K562 (cell line): Measurements from ENCODE around the gene ATP2A2. TPM values are rescaled to one million over a fixed set of nuclear protein-coding genes. Genes with fewer than 3 reads are reported as not detected.
"Not testable (repeated sequence)": the region's sequence is repeated elsewhere in the genome, so short reads cannot be mapped to it uniquely, and the experiment has no call there.

Experiments
- ATAC-seq: fragments of 200-7000 bp; cut with Tn5 transposase; 3 replicates; pipeline ENCODE4 v1.9.1; 2020; ENCODE audit warnings: moderate library complexity
- BruUV-seq: library from RNA; stranded (reverse); fragments of 400-500 nt; replicated peaks from 2 replicates; lab custom pipeline; 2021; lab: Mats Ljungman, UMichigan
- CTCF ChIA-PET: fragments of 300-600 bp; formaldehyde crosslinking; extraction: SDS; loops from one replicate; lab custom pipeline; 2021; ENCODE audit warnings: low intra/inter-chr PET ratio; lab: Yijun Ruan, JAX
- POLR2A ChIA-PET: fragments of 300-600, 350-650 bp; sonication (Branson Sonifier 250); formaldehyde crosslinking; extraction: SDS; loops from one replicate; lab custom pipeline; 2021; ENCODE audit warnings: antibody characterized with exemption, inconsistent platforms; lab: Yijun Ruan, JAX
- DNase-seq, 4 experiments: peaks; one replicate each; pipeline versions ENCODE4 v3.0.0 to v3.0.0-alpha.2; 2011 to 2018; ENCODE audit warnings: low spot score in 3 of 4, mixed read lengths in 3 of 4; ENCODE audit errors: extremely low read depth in 1 of 4
- FAIRE-seq: peaks from 2 replicates; lab custom pipeline; 2011; peaks lifted over from hg19 to GRCh38; lab: Jason Lieb, UNC
- H2AFZ ChIP-seq: 2 replicates; pipeline ENCODE4 v1.6.0; 2011; ENCODE audit warnings: low read depth, low read length, control low read depth, inconsistent platforms
- H3K27ac ChIP-seq: fragments of 200-600 bp; 3 replicates; pipeline ENCODE4 v1.8.0; 2011; ENCODE audit warnings: low read depth, mild to moderate bottlenecking, control low read depth, inconsistent platforms, low read length, moderate library complexity, mixed read lengths; ENCODE audit errors: extremely low read depth
- H3K27me3 ChIP-seq, 2 experiments: fragments of 300-600 bp in 1 of 2; 2 replicates in 1 of 2; 3 replicates in 1 of 2; pipeline versions ENCODE4 v1.6.0 to v1.8.0; 2011; ENCODE audit warnings: inconsistent platforms in 2 of 2, low read length in 2 of 2, mild to moderate bottlenecking in 1 of 2, mixed read lengths in 1 of 2, moderate library complexity in 1 of 2; ENCODE audit not compliant: control insufficient read depth in 2 of 2, insufficient read depth in 2 of 2
- H3K36me3 ChIP-seq: fragments of 300-600 bp; 3 replicates; pipeline ENCODE4 v1.8.0; 2011; ENCODE audit warnings: mild to moderate bottlenecking, low read length, inconsistent platforms; ENCODE audit not compliant: control insufficient read depth, insufficient read depth
- H3K4me1 ChIP-seq, 2 experiments: fragments of 200-600 bp in 1 of 2; replicated peaks in 1 of 2; 2 replicates in 1 of 2; 3 replicates in 1 of 2; pipeline versions ENCODE4 v1.5.1 to v1.8.0; 2011; ENCODE audit warnings: inconsistent platforms in 2 of 2, low read length in 2 of 2, mild to moderate bottlenecking in 1 of 2, mixed read lengths in 1 of 2, moderate library complexity in 1 of 2; ENCODE audit not compliant: control insufficient read depth in 2 of 2, insufficient read depth in 2 of 2
- H3K4me2 ChIP-seq: 2 replicates; pipeline ENCODE4 v1.6.1; 2011; ENCODE audit warnings: low read length, control low read depth, inconsistent platforms, mixed read lengths; ENCODE audit not compliant: insufficient read depth
- H3K4me3 ChIP-seq: fragments of 200-600 bp; sonication (generic), shearing (Covaris generic); 2 replicates; pipeline ENCODE4 v1.5.1; 2016; ENCODE audit warnings: control low read depth, inconsistent platforms
- H3K79me2 ChIP-seq: fragments of 200-600 bp; 3 replicates; pipeline ENCODE4 v1.8.0; 2011; ENCODE audit warnings: low read length, inconsistent platforms; ENCODE audit not compliant: control insufficient read depth, insufficient read depth
- H3K9ac ChIP-seq, 2 experiments: 2 replicates each; pipeline versions ENCODE4 v1.6.0 to v1.6.1; 2011; ENCODE audit warnings: low read depth in 2 of 2, low read length in 2 of 2, control low read depth in 1 of 2, inconsistent platforms in 1 of 2, mild to moderate bottlenecking in 1 of 2, mixed read lengths in 1 of 2; ENCODE audit not compliant: insufficient read depth in 1 of 2
- H3K9me1 ChIP-seq: one replicate; pipeline ENCODE4 v1.6.0; 2011; ENCODE audit warnings: inconsistent platforms, mild to moderate bottlenecking, low read length, moderate library complexity; ENCODE audit not compliant: control insufficient read depth, insufficient read depth
- H3K9me3 ChIP-seq: replicated peaks from 2 replicates; pipeline ENCODE4 v1.5.1; 2011; ENCODE audit warnings: low read depth, low read length, inconsistent platforms; ENCODE audit not compliant: control insufficient read depth, insufficient read depth
- H4K20me1 ChIP-seq: replicated peaks from 2 replicates; pipeline ENCODE4 v1.6.1; 2011; ENCODE audit warnings: low read length, inconsistent platforms, mixed read lengths; ENCODE audit not compliant: control insufficient read depth, insufficient read depth
- CBX2 ChIP-seq: fragments of 200-600 bp; sonication (generic); IDR thresholded peaks from one replicate; pipeline ENCODE4 v1.6.1; 2012; ENCODE audit warnings: mild to moderate bottlenecking, low read length, inconsistent platforms; ENCODE audit not compliant: insufficient read depth, poor library complexity, severe bottlenecking
- ZFX ChIP-seq: sonication (generic); formaldehyde crosslinking; IDR thresholded peaks from 2 replicates; pipeline ENCODE4 v1.8.0; 2022; ENCODE audit warnings: mild to moderate bottlenecking, missing genetic modification reagents, moderate library complexity
- WGBS: fragments of 100-300 bp; shearing (Covaris generic); methylation state at CpG from one replicate; pipeline ENCODE4 v1.1.6; 2016; ENCODE audit warnings: low coverage, mixed read lengths; ENCODE audit not compliant: insufficient coverage; ENCODE audit errors: missing lambda C conversion rate; 5-methylcytosine and 5-hydroxymethylcytosine counted together
- in situ Hi-C: fragments of 300-500 bp; cut with MboI; formaldehyde crosslinking; loops from 4 replicates; pipeline ENCODE4 v1.15.0; 2018; ENCODE audit warnings: inconsistent platforms, mixed read lengths
- intact Hi-C: fragments of 100-400 bp; cut with micrococcal nuclease; formaldehyde crosslinking; loops from 2 replicates; pipeline ENCODE4 v1.14.2; 2022
- polyA plus RNA-seq, 8 experiments: library from polyadenylated mRNA; depleted of rRNA in 4 of 8; stranded (reverse) in 5 of 8; unstranded in 3 of 8; fragments of >200 nt; fragmentation: Nextera tagmentation in 2 of 8; fragmentation: Illumina TruSeq in 1 of 8; extraction: Ambion mirVana in 2 of 8; extraction: Trizol in 1 of 8; gene quantifications; 2 replicates each; pipeline versions ENCODE4 v1.2.1 to v1.2.3, GENCODE V29; 2011 to 2014; ENCODE audit warnings: inconsistent platforms in 1 of 8, missing spikeins in 1 of 8
- total RNA-seq, 7 experiments: library from RNA; depleted of rRNA in 6 of 7; stranded (reverse); fragments of >200 nt in 6 of 7; fragmentation: Illumina TruSeq in 2 of 7; extraction: Trizol in 2 of 7; gene quantifications; 2 replicates each; pipeline versions ENCODE4 v1.2.1 to v1.2.3, GENCODE V29; 2011 to 2021; ENCODE audit warnings: low replicate concordance in 1 of 7

The ATP2A2 gene
- total and polyA plus RNA-seq, 9 of the 15 experiments (the other 6 are each of a cell fraction or from before 2014, with no cell fraction given) = 5.2 to 205 (median 51.6) TPM

- DNase-seq (no peak), ATAC-seq (no peak)
- Histone ChIP-seq H3K9ac (no peak overlapping the region), H3K4me1 (no peaks in the 10 kb centered on the region)
- CTCF ChIA-PET = interaction anchor here (0.7 to 1.1 kb wide), 2 partner anchors 238 to 240 kb away, joined by 3 read pairs; no protein-coding TSS in a partner anchor
- TF ChIP-seq CBX2 (no peak), ZFX (0 out of 2 replicates have a peak, but pooled peaks have one; percentile 15)
- TF ChIP-seq, all 486 proteins: peak for 1
- Histone ChIP-seq H2AFZ (no peak overlapping the region), H3K9me3 (no peaks in the 10 kb centered on the region), H3K4me3 (no peak overlapping the region), H3K9me1 (peaks cover 6% of the 10 kb centered on the region), H4K20me1 (0 out of 2 replicates have a peak, but pooled peaks cover 3% of the 10 kb centered on the region), H3K79me2 (no peaks in the 10 kb centered on the region), H3K27me3 (no peaks in the 10 kb centered on the region), H3K27ac (no peak overlapping the region), H3K4me2 (no peak overlapping the region), H3K36me3 (peaks cover 99% of the 10 kb centered on the region)
- 94% methylated on average over 8 of the region's 8 CpGs for WGBS
- POLR2A ChIA-PET = interaction anchor here (0.6 to 2.8 kb wide), 5 partner anchors 9 to 102 kb away, joined by 3 to 18 read pairs (median 4); no protein-coding TSS in a partner anchor
- FAIRE-seq = no peak
- in situ Hi-C loops (no loop called here), intact Hi-C loops (no loop called here)
- no TSS peak for BruUV-seq
These were observed 58.3 kb downstream of the ATP2A2 start for GRCh38 chr12:110339184-110339952.

- Histone ChIP-seq H3K9ac (peak overlapping the region in 1 of 2 experiments; percentile 47; a peak in 1 of 4 replicates), H3K36me3 (peaks cover 100% of the 10 kb centered on the region)
- H3K9me1 ChIP-seq, intact Hi-C loops, FAIRE-seq, H3K27me3 ChIP-seq, H2AFZ ChIP-seq, H3K9me3 ChIP-seq, H3K79me2 ChIP-seq, DNase-seq, H3K27ac ChIP-seq, in situ Hi-C loops, H3K4me3 ChIP-seq, ATAC-seq, H4K20me1 ChIP-seq, H3K4me1 ChIP-seq, H3K4me2 ChIP-seq, CTCF ChIA-PET, BruUV-seq: not testable (repeated sequence)
- WGBS = 98% methylated on average over 8 of the region's 8 CpGs
- POLR2A ChIA-PET = interaction anchor here (1.1 to 1.9 kb wide), 4 partner anchors 9 to 14 kb away, joined by 3 to 5 read pairs (median 4); no protein-coding TSS in a partner anchor
These were observed 59.2 kb downstream of the ATP2A2 start for GRCh38 chr12:110340261-110340660.
